Tibial nerve (tissue), 4 donors: ENCODE data around the gene KPNA4. TPM values are rescaled to one million over a fixed set of nuclear protein-coding genes. Genes with fewer than 3 reads are reported as not detected.

Source experiments
- DNase-seq, 2 donors: peaks; one replicate each; pipeline ENCODE4 v3.0.0-alpha.2; 2019; ENCODE audit warnings: low spot score in 2 of 2
- H3K27ac ChIP-seq, 4 donors: fragments of 200-600 bp; sonication (generic) in 3 of 4; one replicate each; pipeline ENCODE4 v1.5.1; 2017 to 2019; ENCODE audit warnings: mild to moderate bottlenecking in 1 of 4
- H3K27me3 ChIP-seq, 2 donors: fragments of 200-600 bp; sonication (generic) in 1 of 2; one replicate each; pipeline versions ENCODE4 v1.5.1 to v1.6.0; 2017 to 2019
- H3K36me3 ChIP-seq, 3 donors: fragments of 200-600 bp; sonication (generic); one replicate each; pipeline ENCODE4 v1.5.1; 2018 to 2019
- H3K4me1 ChIP-seq, 4 donors: fragments of 200-600 bp; sonication (generic) in 3 of 4; one replicate each; pipeline ENCODE4 v1.5.1; 2017 to 2019
- H3K4me3 ChIP-seq, 4 donors: fragments of 200-600 bp; sonication (generic) in 3 of 4; one replicate each; pipeline ENCODE4 v1.5.1; 2017 to 2019; ENCODE audit warnings: mild to moderate bottlenecking in 1 of 4, moderate library complexity in 1 of 4
- H3K9me3 ChIP-seq, 4 donors: fragments of 200-600 bp; sonication (generic) in 3 of 4; one replicate each; pipeline ENCODE4 v1.5.1; 2017 to 2019
- EP300 ChIP-seq, 2 donors: sonication (generic); formaldehyde crosslinking; IDR thresholded peaks; one replicate each; pipeline ENCODE4 v1.6.1; 2017; ENCODE audit warnings: antibody characterized with exemption in 2 of 2, mild to moderate bottlenecking in 1 of 2
- POLR2A ChIP-seq, 2 donors: fragments of 450-650 bp; IDR thresholded peaks; one replicate each; pipeline ENCODE4 v1.6.1; 2017; ENCODE audit warnings: antibody characterized with exemption in 2 of 2, mild to moderate bottlenecking in 2 of 2, moderate library complexity in 2 of 2
- WGBS, 2 donors: methylation state at CpG; one replicate each; pipeline ENCODE4 v1.1.5; 2018; 5-methylcytosine and 5-hydroxymethylcytosine counted together
- total RNA-seq, 4 donors: library from RNA; depleted of rRNA; stranded (reverse); fragments of >200 nt; gene quantifications; one replicate each; pipeline ENCODE4 v1.1.0, GENCODE V29; 2016
- TF ChIP-seq, protein P1 (sequence below), 5 experiments: fragments of 200-600 bp in 3 of 5; fragments of 450-650 bp in 2 of 5; sonication (generic) in 3 of 5; IDR thresholded peaks; one replicate each; pipeline ENCODE4 v1.5.1; 2016 to 2019; ENCODE audit warnings: antibody characterized with exemption in 5 of 5, mild to moderate bottlenecking in 3 of 5, moderate library complexity in 2 of 5

Gene KPNA4
- total RNA-seq, 4 donors from 2014 or later = 27.0 to 32.4 (median 30.2) TPM

DNA sequence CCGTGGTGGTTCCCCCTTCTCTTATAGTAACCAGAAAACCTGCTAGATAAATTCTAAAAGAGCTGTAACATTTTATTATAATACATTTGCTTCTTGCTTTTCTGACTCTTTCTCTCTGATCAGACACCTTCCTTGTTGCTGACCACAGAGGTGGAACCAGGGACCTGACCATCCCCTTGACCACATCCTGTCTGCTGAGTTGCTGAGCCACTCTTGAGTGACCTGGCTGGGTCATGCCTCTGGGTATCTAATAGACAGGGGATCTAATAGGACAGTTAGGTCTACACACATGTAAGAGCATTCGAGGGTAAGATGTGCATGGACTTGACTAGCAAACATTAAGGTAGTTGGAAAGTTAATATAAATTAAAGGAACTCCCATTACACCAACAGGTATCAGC is 93.0 kb downstream of the KPNA4 start:
- Histone ChIP-seq H3K4me1 (peaks cover 0 to 3% (median 0%) of the 10 kb centered on the region in 4 donors), H3K36me3 (no peaks in the 10 kb centered on the region), H3K4me3 (no peak overlapping the region), H3K9me3 (peaks cover 0 to 15% (median 0%) of the 10 kb centered on the region in 4 donors), H3K27ac (no peak overlapping the region), H3K27me3 (no peaks in the 10 kb centered on the region)
- DNase-seq = no peak
- WGBS, 2 donors = 80 to 92% methylated on average over 2 of the region's 2 CpGs
- TF ChIP-seq EP300 (IDR thresholded peaks at IDR 0.05) (no peak), POLR2A (IDR thresholded peaks at IDR 0.05) (no peak)
- TF ChIP-seq, protein P1, sequence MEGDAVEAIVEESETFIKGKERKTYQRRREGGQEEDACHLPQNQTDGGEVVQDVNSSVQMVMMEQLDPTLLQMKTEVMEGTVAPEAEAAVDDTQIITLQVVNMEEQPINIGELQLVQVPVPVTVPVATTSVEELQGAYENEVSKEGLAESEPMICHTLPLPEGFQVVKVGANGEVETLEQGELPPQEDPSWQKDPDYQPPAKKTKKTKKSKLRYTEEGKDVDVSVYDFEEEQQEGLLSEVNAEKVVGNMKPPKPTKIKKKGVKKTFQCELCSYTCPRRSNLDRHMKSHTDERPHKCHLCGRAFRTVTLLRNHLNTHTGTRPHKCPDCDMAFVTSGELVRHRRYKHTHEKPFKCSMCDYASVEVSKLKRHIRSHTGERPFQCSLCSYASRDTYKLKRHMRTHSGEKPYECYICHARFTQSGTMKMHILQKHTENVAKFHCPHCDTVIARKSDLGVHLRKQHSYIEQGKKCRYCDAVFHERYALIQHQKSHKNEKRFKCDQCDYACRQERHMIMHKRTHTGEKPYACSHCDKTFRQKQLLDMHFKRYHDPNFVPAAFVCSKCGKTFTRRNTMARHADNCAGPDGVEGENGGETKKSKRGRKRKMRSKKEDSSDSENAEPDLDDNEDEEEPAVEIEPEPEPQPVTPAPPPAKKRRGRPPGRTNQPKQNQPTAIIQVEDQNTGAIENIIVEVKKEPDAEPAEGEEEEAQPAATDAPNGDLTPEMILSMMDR (IDR thresholded peaks at IDR 0.05) = no peak

GRCh38 chr3:160471892-160472291 is 93.5 kb downstream of the KPNA4 start:
- DNase-seq = no peak
- Histone ChIP-seq H3K36me3 (no peaks in the 10 kb centered on the region), H3K4me1 (peaks cover 0 to 3% (median 0%) of the 10 kb centered on the region in 4 donors), H3K27me3 (no peaks in the 10 kb centered on the region), H3K27ac (no peak overlapping the region), H3K4me3 (no peak overlapping the region), H3K9me3 (peaks cover 0 to 15% (median 0%) of the 10 kb centered on the region in 4 donors)
- TF ChIP-seq POLR2A (IDR thresholded peaks at IDR 0.05) (no peak), EP300 (IDR thresholded peaks at IDR 0.05) (no peak)
- TF ChIP-seq, protein P1 (IDR thresholded peaks at IDR 0.05) = no peak
- WGBS, 2 donors = 75 to 82% methylated on average over 2 of the region's 2 CpGs

DNA sequence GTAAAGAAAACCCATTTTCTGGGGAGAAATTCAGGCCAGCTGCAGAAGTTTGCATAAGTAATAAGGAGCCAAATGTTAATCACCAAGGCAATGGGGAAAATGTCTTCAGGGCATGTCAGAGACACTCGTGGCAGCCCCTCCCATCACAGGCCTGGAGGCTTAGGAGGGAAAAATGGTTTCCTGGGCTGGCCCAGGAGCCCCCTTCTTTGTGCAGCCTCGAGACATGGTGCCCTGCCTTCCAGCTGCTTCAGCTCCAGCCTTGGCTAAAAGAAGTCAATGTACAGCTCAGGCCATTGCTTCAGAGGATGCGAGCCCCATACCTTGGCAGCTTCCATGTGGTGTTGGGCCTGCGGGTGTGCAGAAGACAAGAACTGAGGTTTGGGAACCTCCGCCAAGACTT is 95.2 kb downstream of the KPNA4 start:
- TF ChIP-seq, protein P1 (IDR thresholded peaks at IDR 0.05) = no peak
- TF ChIP-seq POLR2A (IDR thresholded peaks at IDR 0.05) (no peak), EP300 (IDR thresholded peaks at IDR 0.05) (no peak)
- no peaks in the 10 kb centered on the region for H3K36me3 ChIP-seq
- DNase-seq = no peak
- H3K9me3 ChIP-seq = peaks cover 0 to 15% (median 0%) of the 10 kb centered on the region in 4 donors
- no peak overlapping the region for H3K4me3 ChIP-seq
- H3K27me3 ChIP-seq = no peaks in the 10 kb centered on the region
- H3K4me1 ChIP-seq = peaks cover 0 to 3% (median 0%) of the 10 kb centered on the region in 4 donors
- H3K27ac ChIP-seq = no peak overlapping the region
- WGBS, 2 donors = 92 to 93% methylated on average over 5 of the region's 5 CpGs

- Histone ChIP-seq H3K9me3 (peaks cover 0 to 3% (median 0%) of the 10 kb centered on the region in 4 donors), H3K4me1 (no peaks in the 10 kb centered on the region), H3K27ac (no peak overlapping the region), H3K27me3 (peaks cover 0 to 6% of the 10 kb centered on the region in 2 donors), H3K4me3 (no peak overlapping the region), H3K36me3 (no peaks in the 10 kb centered on the region)
- DNase-seq = no peak
- 74 to 80% methylated on average over 1 of the region's 1 CpG for WGBS, 2 donors
- no peak for TF ChIP-seq EP300 (IDR thresholded peaks at IDR 0.05)
Measured at GRCh38 chr3:160464971-160465370, 100.4 kb downstream of the KPNA4 start.

- Histone ChIP-seq H3K4me3 (no peak overlapping the region), H3K4me1 (no peaks in the 10 kb centered on the region), H3K36me3 (no peaks in the 10 kb centered on the region), H3K27me3 (peaks cover 0 to 6% of the 10 kb centered on the region in 2 donors), H3K27ac (no peak overlapping the region), H3K9me3 (no peaks in the 10 kb centered on the region)
- no peak for DNase-seq
- WGBS, 2 donors = 79 to 89% methylated on average over 2 of the region's 2 CpGs
- TF ChIP-seq POLR2A (IDR thresholded peaks at IDR 0.05) = no peak
- TF ChIP-seq, protein P1 (IDR thresholded peaks at IDR 0.05) = no peak
- no peak for TF ChIP-seq EP300 (IDR thresholded peaks at IDR 0.05)
Measured at GRCh38 chr3:160464321-160464720, 101.0 kb downstream of the KPNA4 start.

DNA sequence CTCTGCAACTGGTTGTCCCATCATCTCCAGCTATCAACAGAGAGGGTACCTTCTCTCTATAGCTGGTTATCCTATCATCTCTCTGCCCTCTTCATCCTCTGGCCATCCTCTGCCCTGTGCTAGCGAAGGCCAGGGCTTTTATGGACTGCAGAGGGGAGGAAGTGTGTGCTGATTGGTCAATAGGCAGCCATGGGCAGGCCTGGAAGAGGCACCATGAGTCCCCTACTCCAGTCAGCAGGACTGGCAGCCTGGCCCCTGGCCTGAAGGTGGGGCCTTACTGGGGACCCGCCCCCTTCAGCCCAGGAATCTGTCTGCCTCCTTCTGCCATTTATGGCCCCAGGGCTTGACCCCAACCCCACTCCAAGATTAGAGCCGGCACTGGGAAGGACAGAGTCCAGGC is 105.3 kb downstream of the KPNA4 start:
- Histone ChIP-seq H3K27ac (no peak overlapping the region), H3K4me1 (no peaks in the 10 kb centered on the region), H3K27me3 (peaks cover 0 to 6% of the 10 kb centered on the region in 2 donors), H3K9me3 (no peaks in the 10 kb centered on the region), H3K36me3 (no peaks in the 10 kb centered on the region), H3K4me3 (no peak overlapping the region)
- no peak for DNase-seq
- TF ChIP-seq POLR2A (IDR thresholded peaks at IDR 0.05) = no peak
- WGBS, 2 donors = 60 to 93% methylated on average over 2 to 3 of the region's 3 CpGs
